GM23338 (cell line): ENCODE data around the gene INO80C. TPM values are rescaled to one million over a fixed set of nuclear protein-coding genes. Genes with fewer than 3 reads are reported as not detected.

ENCODE experiments used
- ATAC-seq: fragments of 200-7000 bp; cut with Tn5 transposase; 3 replicates; pipeline ENCODE4 v1.9.1; 2020
- DNase-seq: peaks from one replicate; pipeline ENCODE4 v3.0.0-alpha.2; 2015; ENCODE audit warnings: low spot score
- H2AFZ ChIP-seq: fragments of 200-600 bp; sonication (generic); 2 replicates; pipeline ENCODE4 v1.8.0; 2016; ENCODE audit warnings: antibody characterized with exemption, mild to moderate bottlenecking, moderate library complexity
- H3F3A ChIP-seq: fragments of 200-600 bp; sonication (generic); replicated peaks from 2 replicates; pipeline ENCODE4 v1.8.0; 2017; ENCODE audit warnings: antibody characterized with exemption, mixed run types, low read depth
- H3K27ac ChIP-seq: fragments of 200-600 bp; sonication (generic); 2 replicates; pipeline ENCODE4 v1.6.1; 2016; ENCODE audit warnings: low read depth
- H3K27me3 ChIP-seq: fragments of 200-600 bp; sonication (generic); 2 replicates; pipeline ENCODE4 v1.8.0; 2016; ENCODE audit warnings: mild to moderate bottlenecking, mixed run types, moderate library complexity; ENCODE audit not compliant: insufficient read depth
- H3K36me3 ChIP-seq: fragments of 200-600 bp; sonication (generic); 2 replicates; pipeline ENCODE4 v1.8.0; 2016; ENCODE audit warnings: mild to moderate bottlenecking; ENCODE audit not compliant: insufficient read depth
- H3K4me1 ChIP-seq: fragments of 200-600 bp; sonication (generic); 2 replicates; pipeline ENCODE4 v1.8.0; 2016; ENCODE audit warnings: mild to moderate bottlenecking, moderate library complexity; ENCODE audit not compliant: insufficient read depth
- H3K4me2 ChIP-seq: fragments of 200-600 bp; sonication (generic); 2 replicates; pipeline ENCODE4 v1.7.1; 2017; ENCODE audit warnings: mixed run types
- H3K4me3 ChIP-seq: fragments of 200-600 bp; sonication (generic); 2 replicates; pipeline ENCODE4 v1.6.1; 2016; ENCODE audit warnings: mixed run types
- H3K79me2 ChIP-seq: fragments of 200-600 bp; sonication (generic); replicated peaks from 2 replicates; pipeline ENCODE4 v1.8.0; 2017; ENCODE audit warnings: mild to moderate bottlenecking; ENCODE audit not compliant: insufficient read depth
- H3K9me2 ChIP-seq: fragments of 200-600 bp; sonication (generic); 2 replicates; pipeline ENCODE4 v1.8.0; 2017; ENCODE audit not compliant: insufficient read depth
- H4K20me1 ChIP-seq: fragments of 200-600 bp; sonication (generic); replicated peaks from 2 replicates; pipeline ENCODE4 v1.8.0; 2017; ENCODE audit warnings: mild to moderate bottlenecking; ENCODE audit not compliant: insufficient read depth
- H3K27ac Mint-ChIP-seq: 2 replicates; pipeline ENCODE4 v1.8.0; 2020; ENCODE audit warnings: inconsistent platforms, mild to moderate bottlenecking, moderate library complexity, mixed read lengths
- H3K27me3 Mint-ChIP-seq: 3 replicates; pipeline ENCODE4 v1.8.0; 2022; ENCODE audit warnings: low read depth, mild to moderate bottlenecking, moderate library complexity, mixed read lengths, inconsistent platforms; ENCODE audit not compliant: insufficient read depth, poor library complexity
- H3K36me3 Mint-ChIP-seq: 3 replicates; pipeline ENCODE4 v1.8.0; 2021; ENCODE audit warnings: low read depth, mild to moderate bottlenecking, inconsistent platforms, moderate library complexity, mixed read lengths
- H3K4me1 Mint-ChIP-seq: 3 replicates; pipeline ENCODE4 v1.8.0; 2020; ENCODE audit warnings: mild to moderate bottlenecking, inconsistent platforms, mixed read lengths
- H3K4me3 Mint-ChIP-seq: 3 replicates; pipeline ENCODE4 v1.8.0; 2021; ENCODE audit warnings: moderate library complexity, mild to moderate bottlenecking, inconsistent platforms, mixed read lengths
- H3K9me3 Mint-ChIP-seq: 3 replicates; pipeline ENCODE4 v1.8.0; 2020; ENCODE audit warnings: moderate library complexity, mild to moderate bottlenecking, inconsistent platforms, mixed read lengths
- CREB1 ChIP-seq: fragments of 250-450 bp; sonication (Bioruptor Pico); IDR thresholded peaks from 2 replicates; pipeline ENCODE4 v1.5.0; 2020; ENCODE audit warnings: low read depth, mild to moderate bottlenecking, moderate library complexity
- EZH2 ChIP-seq: fragments of 200-600 bp; sonication (generic); IDR thresholded peaks from one replicate; pipeline ENCODE4 v1.8.0; 2017; ENCODE audit warnings: antibody characterized with exemption, mild to moderate bottlenecking, low read depth; ENCODE audit not compliant: unreplicated experiment
- JUNB ChIP-seq: IDR thresholded peaks from one replicate; pipeline ENCODE4 v1.6.1; 2016; ENCODE audit warnings: antibody characterized with exemption; ENCODE audit not compliant: unreplicated experiment
- NANOG ChIP-seq: IDR thresholded peaks from 2 replicates; pipeline ENCODE4 v1.6.1; 2016; ENCODE audit warnings: antibody characterized with exemption, borderline replicate concordance
- POLR2AphosphoS5 ChIP-seq: IDR thresholded peaks from 2 replicates; pipeline ENCODE4 v1.6.1; 2016; ENCODE audit warnings: antibody characterized with exemption, low read depth
- ZNF114 ChIP-seq: fragments of 250-450 bp; sonication (Bioruptor Pico); IDR thresholded peaks from 2 replicates; pipeline ENCODE4 v1.5.0; 2020; ENCODE audit warnings: mild to moderate bottlenecking, moderate library complexity
- ZNF331 ChIP-seq: fragments of 250-450 bp; sonication (Bioruptor Pico); IDR thresholded peaks from 2 replicates; pipeline ENCODE4 v1.5.0; 2020; ENCODE audit warnings: low read depth, mild to moderate bottlenecking, moderate library complexity
- polyA plus RNA-seq: library from polyadenylated mRNA; unstranded; fragments of >200 nt; fragmentation: Nextera tagmentation; extraction: Ambion mirVana; gene quantifications from 2 replicates; pipeline ENCODE4 v1.2.1, GENCODE V29; 2016
- total RNA-seq: library from RNA; depleted of rRNA; stranded (reverse); fragments of >200 nt; shearing (Covaris generic); gene quantifications from 2 replicates; pipeline ENCODE4 v1.2.3, GENCODE V29; 2014
- TF ChIP-seq, protein P1 (sequence below): IDR thresholded peaks from 2 replicates; pipeline ENCODE4 v1.6.1; 2016; ENCODE audit warnings: antibody characterized with exemption
- TF ChIP-seq, protein P2 (sequence below): IDR thresholded peaks from one replicate; pipeline ENCODE4 v1.6.1; 2018; ENCODE audit warnings: antibody characterized with exemption; ENCODE audit not compliant: unreplicated experiment
- TF ChIP-seq, protein P3 (sequence below), 2 experiments: fragments of 200-600 bp in 1 of 2; sonication (generic) in 1 of 2; conservative IDR thresholded peaks; 2 replicates each; pipeline versions ENCODE4 v1.5.1 to v1.6.1; 2016 to 2017; ENCODE audit warnings: antibody characterized with exemption in 2 of 2, low read depth in 2 of 2, mild to moderate bottlenecking in 2 of 2, moderate library complexity in 1 of 2

Gene INO80C
- total and polyA plus RNA-seq, 2 experiments from 2014 or later = 16.3 to 52.3 TPM

DNA sequence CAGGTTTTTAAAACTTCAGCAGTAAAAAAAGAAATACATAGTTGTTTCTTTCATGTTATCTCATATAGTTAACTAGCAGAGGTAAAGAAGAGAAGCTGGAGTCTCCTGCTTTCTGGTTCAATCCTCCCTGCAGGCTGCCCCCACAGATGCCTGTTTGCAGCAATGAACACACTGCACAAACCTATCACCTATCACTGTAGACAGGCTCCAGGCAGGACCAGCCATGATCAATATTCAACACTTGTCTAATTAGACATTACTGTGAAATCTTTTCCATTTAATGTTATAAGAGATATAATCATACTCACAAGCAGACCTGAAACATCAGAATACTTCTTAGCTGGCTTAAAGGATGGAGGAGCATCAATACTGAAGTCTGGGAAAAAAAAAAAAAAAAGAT is 19.8 kb downstream of the INO80C start (continued):
- TF ChIP-seq, protein P1, sequence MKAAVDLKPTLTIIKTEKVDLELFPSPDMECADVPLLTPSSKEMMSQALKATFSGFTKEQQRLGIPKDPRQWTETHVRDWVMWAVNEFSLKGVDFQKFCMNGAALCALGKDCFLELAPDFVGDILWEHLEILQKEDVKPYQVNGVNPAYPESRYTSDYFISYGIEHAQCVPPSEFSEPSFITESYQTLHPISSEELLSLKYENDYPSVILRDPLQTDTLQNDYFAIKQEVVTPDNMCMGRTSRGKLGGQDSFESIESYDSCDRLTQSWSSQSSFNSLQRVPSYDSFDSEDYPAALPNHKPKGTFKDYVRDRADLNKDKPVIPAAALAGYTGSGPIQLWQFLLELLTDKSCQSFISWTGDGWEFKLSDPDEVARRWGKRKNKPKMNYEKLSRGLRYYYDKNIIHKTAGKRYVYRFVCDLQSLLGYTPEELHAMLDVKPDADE = no peak
- TF ChIP-seq EZH2 (no peak), NANOG (no peak), CREB1 (CRISPR knock-in tag) (no peak), JUNB (no peak), ZNF114 (no peak), ZNF331 (no peak), POLR2AphosphoS5 (no peak)
- TF ChIP-seq, protein P2, sequence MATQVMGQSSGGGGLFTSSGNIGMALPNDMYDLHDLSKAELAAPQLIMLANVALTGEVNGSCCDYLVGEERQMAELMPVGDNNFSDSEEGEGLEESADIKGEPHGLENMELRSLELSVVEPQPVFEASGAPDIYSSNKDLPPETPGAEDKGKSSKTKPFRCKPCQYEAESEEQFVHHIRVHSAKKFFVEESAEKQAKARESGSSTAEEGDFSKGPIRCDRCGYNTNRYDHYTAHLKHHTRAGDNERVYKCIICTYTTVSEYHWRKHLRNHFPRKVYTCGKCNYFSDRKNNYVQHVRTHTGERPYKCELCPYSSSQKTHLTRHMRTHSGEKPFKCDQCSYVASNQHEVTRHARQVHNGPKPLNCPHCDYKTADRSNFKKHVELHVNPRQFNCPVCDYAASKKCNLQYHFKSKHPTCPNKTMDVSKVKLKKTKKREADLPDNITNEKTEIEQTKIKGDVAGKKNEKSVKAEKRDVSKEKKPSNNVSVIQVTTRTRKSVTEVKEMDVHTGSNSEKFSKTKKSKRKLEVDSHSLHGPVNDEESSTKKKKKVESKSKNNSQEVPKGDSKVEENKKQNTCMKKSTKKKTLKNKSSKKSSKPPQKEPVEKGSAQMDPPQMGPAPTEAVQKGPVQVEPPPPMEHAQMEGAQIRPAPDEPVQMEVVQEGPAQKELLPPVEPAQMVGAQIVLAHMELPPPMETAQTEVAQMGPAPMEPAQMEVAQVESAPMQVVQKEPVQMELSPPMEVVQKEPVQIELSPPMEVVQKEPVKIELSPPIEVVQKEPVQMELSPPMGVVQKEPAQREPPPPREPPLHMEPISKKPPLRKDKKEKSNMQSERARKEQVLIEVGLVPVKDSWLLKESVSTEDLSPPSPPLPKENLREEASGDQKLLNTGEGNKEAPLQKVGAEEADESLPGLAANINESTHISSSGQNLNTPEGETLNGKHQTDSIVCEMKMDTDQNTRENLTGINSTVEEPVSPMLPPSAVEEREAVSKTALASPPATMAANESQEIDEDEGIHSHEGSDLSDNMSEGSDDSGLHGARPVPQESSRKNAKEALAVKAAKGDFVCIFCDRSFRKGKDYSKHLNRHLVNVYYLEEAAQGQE = no peak
- TF ChIP-seq, protein P3, sequence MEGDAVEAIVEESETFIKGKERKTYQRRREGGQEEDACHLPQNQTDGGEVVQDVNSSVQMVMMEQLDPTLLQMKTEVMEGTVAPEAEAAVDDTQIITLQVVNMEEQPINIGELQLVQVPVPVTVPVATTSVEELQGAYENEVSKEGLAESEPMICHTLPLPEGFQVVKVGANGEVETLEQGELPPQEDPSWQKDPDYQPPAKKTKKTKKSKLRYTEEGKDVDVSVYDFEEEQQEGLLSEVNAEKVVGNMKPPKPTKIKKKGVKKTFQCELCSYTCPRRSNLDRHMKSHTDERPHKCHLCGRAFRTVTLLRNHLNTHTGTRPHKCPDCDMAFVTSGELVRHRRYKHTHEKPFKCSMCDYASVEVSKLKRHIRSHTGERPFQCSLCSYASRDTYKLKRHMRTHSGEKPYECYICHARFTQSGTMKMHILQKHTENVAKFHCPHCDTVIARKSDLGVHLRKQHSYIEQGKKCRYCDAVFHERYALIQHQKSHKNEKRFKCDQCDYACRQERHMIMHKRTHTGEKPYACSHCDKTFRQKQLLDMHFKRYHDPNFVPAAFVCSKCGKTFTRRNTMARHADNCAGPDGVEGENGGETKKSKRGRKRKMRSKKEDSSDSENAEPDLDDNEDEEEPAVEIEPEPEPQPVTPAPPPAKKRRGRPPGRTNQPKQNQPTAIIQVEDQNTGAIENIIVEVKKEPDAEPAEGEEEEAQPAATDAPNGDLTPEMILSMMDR (conservative IDR thresholded peaks at IDR 0.05; ENCODE audit: low read depth in 2 of 2) = no peak

DNA sequence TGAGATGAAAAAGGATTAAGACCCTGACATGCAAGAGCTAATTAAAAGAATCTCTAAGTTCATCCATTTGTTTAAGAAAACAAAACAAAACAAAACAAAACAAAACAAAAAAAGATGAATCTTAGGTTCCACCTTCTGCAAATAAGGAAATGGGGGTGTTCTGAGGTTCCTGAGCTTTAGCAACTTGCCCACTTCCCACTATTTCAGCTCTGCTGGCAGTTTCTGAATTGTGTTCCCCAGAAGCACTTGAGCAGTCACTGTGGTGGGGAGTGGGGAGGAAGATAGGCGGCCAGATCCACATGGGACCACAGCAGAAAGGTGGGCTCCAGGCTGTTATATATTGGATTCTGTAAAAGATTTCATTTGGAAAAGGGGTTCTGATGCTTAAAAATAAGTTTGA is 20.3 kb downstream of the INO80C start:
- H3K79me2 ChIP-seq = peaks cover 30% of the 10 kb centered on the region; the same call in 1 of the 2 replicates

More for the DNA sequence above, 20.3 kb downstream of the INO80C start:
- Histone ChIP-seq H4K20me1 (peaks cover 3% of the 10 kb centered on the region; the same call in 1 of the 2 replicates), H3K27me3 (no peaks in the 10 kb centered on the region), H3F3A (no peaks in the 10 kb centered on the region), H2AFZ (no peak overlapping the region), H3K36me3 (peaks cover 5% of the 10 kb centered on the region; the same call in 1 of the 2 replicates), H3K27ac (no peak overlapping the region), H3K4me3 (no peak overlapping the region), H3K4me2 (no peak overlapping the region), H3K9me2 (no peaks in the 10 kb centered on the region), H3K4me1 (no peaks in the 10 kb centered on the region)
- Mint-ChIP-seq H3K4me3 (no peak overlapping the region), H3K27me3 (no peaks in the 10 kb centered on the region), H3K9me3 (no peaks in the 10 kb centered on the region), H3K4me1 (no peaks in the 10 kb centered on the region), H3K36me3 (peaks cover 37% of the 10 kb centered on the region), H3K27ac (no peak overlapping the region; the same call in 1 of the 2 replicates)
- no peak for TF ChIP-seq JUNB
- TF ChIP-seq, protein P1 = no peak
- DNase-seq (no peak), ATAC-seq (no peak)
